ENCODE measurements around the gene SHROOM3.

Gene SHROOM3

GRCh38 chr4:76434901-76435527 is at the start of gene SHROOM3:
SHROOM3 (plus strand) TSS chr4:76435229; CDS start chr4:76436053, 824 bp downstream.
- DNase-seq (ENCODE audit: extremely low spot score): no peak
- TF ChIP-seq PKNOX1 (IDR thresholded peaks at IDR 0.05): no peak
- ChIA-PET CTCF (interaction anchor here (0.6 kb wide), 1 partner anchor 1810 kb away, joined by 3 read pairs; no protein-coding TSS in a partner anchor), POLR2A (no interaction called here)

GRCh38 chr4:76385974-76386373 is 49.1 kb upstream of the SHROOM3 start:
- DNase-seq (ENCODE audit: extremely low spot score): no peak
- TF ChIP-seq SP1 (IDR thresholded peaks at IDR 0.05) (no peak), HDGF (IDR thresholded peaks at IDR 0.05; ENCODE audit: borderline replicate concordance) (no peak), LEF1 (IDR thresholded peaks at IDR 0.05; ENCODE audit: borderline replicate concordance) (no peak), CTBP1 (IDR thresholded peaks at IDR 0.05; ENCODE audit: borderline replicate concordance) (no peak), SUZ12 (IDR thresholded peaks at IDR 0.05) (no peak), FOXM1 (IDR thresholded peaks at IDR 0.05; ENCODE audit: borderline replicate concordance) (no peak), FOXK2 (IDR thresholded peaks at IDR 0.05) (no peak)
- CTCF ChIA-PET: no interaction called here
- POLR2A ChIA-PET: no interaction called here

GRCh38 chr4:76386566-76387305 is 48.3 kb upstream of the SHROOM3 start:
- ChIA-PET CTCF (no interaction called here), POLR2A (no interaction called here)
- DNase-seq (ENCODE audit: extremely low spot score): no peak
- no peak for TF ChIP-seq ELF4 (IDR thresholded peaks at IDR 0.05)
- TF ChIP-seq ARNT (IDR thresholded peaks at IDR 0.05): no peak
- TF ChIP-seq SP1 (IDR thresholded peaks at IDR 0.05): no peak
- TF ChIP-seq PKNOX1 (IDR thresholded peaks at IDR 0.05): no peak
- no peak for TF ChIP-seq CTBP1 (IDR thresholded peaks at IDR 0.05; ENCODE audit: borderline replicate concordance)
- no peak for TF ChIP-seq FOXM1 (IDR thresholded peaks at IDR 0.05; ENCODE audit: borderline replicate concordance)
- TF ChIP-seq SUZ12 (IDR thresholded peaks at IDR 0.05): no peak
- TF ChIP-seq ZNF384 (IDR thresholded peaks at IDR 0.05): no peak
- no peak for TF ChIP-seq HDGF (IDR thresholded peaks at IDR 0.05; ENCODE audit: borderline replicate concordance)

- ChIA-PET CTCF (interaction anchor here (1.9 kb wide), 1 partner anchor 10 kb away, joined by 8 read pairs; no protein-coding TSS in a partner anchor), POLR2A (no interaction called here)
- TF ChIP-seq PKNOX1 (IDR thresholded peaks at IDR 0.05): no peak
- DNase-seq (ENCODE audit: extremely low spot score): no peak
Measured at GRCh38 chr4:76388160-76388908, 46.7 kb upstream of the SHROOM3 start.

GRCh38 chr4:76401654-76402053 is 33.4 kb upstream of the SHROOM3 start:
- POLR2A ChIA-PET: no interaction called here

GRCh38 chr4:76406081-76406480 is 28.9 kb upstream of the SHROOM3 start:
- no peak for DNase-seq (ENCODE audit: extremely low spot score)
- POLR2A ChIA-PET: no interaction called here
- CTCF ChIA-PET: no interaction called here
- TF ChIP-seq PKNOX1 (IDR thresholded peaks at IDR 0.05): no peak
- TF ChIP-seq L3MBTL2 (conservative IDR thresholded peaks at IDR 0.05): no peak
- TF ChIP-seq ELF4 (IDR thresholded peaks at IDR 0.05): no peak
- no peak for TF ChIP-seq FOXA1 (IDR thresholded peaks at IDR 0.05)
- no peak for TF ChIP-seq CTBP1 (IDR thresholded peaks at IDR 0.05; ENCODE audit: borderline replicate concordance)
- TF ChIP-seq LEF1 (IDR thresholded peaks at IDR 0.05; ENCODE audit: borderline replicate concordance): no peak
- TF ChIP-seq FOXK2 (IDR thresholded peaks at IDR 0.05): no peak
- TF ChIP-seq HDGF (IDR thresholded peaks at IDR 0.05; ENCODE audit: borderline replicate concordance): no peak
- no peak for TF ChIP-seq NFRKB (IDR thresholded peaks at IDR 0.05)
- no peak for TF ChIP-seq BHLHE40 (IDR thresholded peaks at IDR 0.05; ENCODE audit: borderline replicate concordance)
- no peak for TF ChIP-seq FOXM1 (IDR thresholded peaks at IDR 0.05; ENCODE audit: borderline replicate concordance)
- TF ChIP-seq TARDBP (IDR thresholded peaks at IDR 0.05): no peak
- TF ChIP-seq SUZ12 (IDR thresholded peaks at IDR 0.05): no peak
- TF ChIP-seq ZNF384 (IDR thresholded peaks at IDR 0.05): no peak

More at GRCh38 chr4:76401654-76402053, 33.4 kb upstream of the SHROOM3 start:
- no peak for DNase-seq (ENCODE audit: extremely low spot score)
- no peak for TF ChIP-seq LEF1 (IDR thresholded peaks at IDR 0.05; ENCODE audit: borderline replicate concordance)
- no peak for TF ChIP-seq ELF4 (IDR thresholded peaks at IDR 0.05)
- TF ChIP-seq HDGF (IDR thresholded peaks at IDR 0.05; ENCODE audit: borderline replicate concordance): no peak
- TF ChIP-seq L3MBTL2 (conservative IDR thresholded peaks at IDR 0.05): no peak
- TF ChIP-seq CTBP1 (IDR thresholded peaks at IDR 0.05; ENCODE audit: borderline replicate concordance): no peak
- TF ChIP-seq FOXM1 (IDR thresholded peaks at IDR 0.05; ENCODE audit: borderline replicate concordance): no peak
- no peak for TF ChIP-seq ARNT (IDR thresholded peaks at IDR 0.05)
- TF ChIP-seq FOXK2 (IDR thresholded peaks at IDR 0.05): no peak
- TF ChIP-seq ZNF384 (IDR thresholded peaks at IDR 0.05): no peak
- no peak for TF ChIP-seq FOXA1 (IDR thresholded peaks at IDR 0.05)
- TF ChIP-seq SUZ12 (IDR thresholded peaks at IDR 0.05): no peak
- TF ChIP-seq PKNOX1 (IDR thresholded peaks at IDR 0.05): no peak
- TF ChIP-seq SP1 (IDR thresholded peaks at IDR 0.05): no peak
- no peak for TF ChIP-seq BHLHE40 (IDR thresholded peaks at IDR 0.05; ENCODE audit: borderline replicate concordance)
- TF ChIP-seq NFRKB (IDR thresholded peaks at IDR 0.05): no peak
- no peak for TF ChIP-seq TARDBP (IDR thresholded peaks at IDR 0.05)
- CTCF ChIA-PET: no interaction called here
